Measurements from ENCODE around the gene GBE1.

The GBE1 gene

DNA sequence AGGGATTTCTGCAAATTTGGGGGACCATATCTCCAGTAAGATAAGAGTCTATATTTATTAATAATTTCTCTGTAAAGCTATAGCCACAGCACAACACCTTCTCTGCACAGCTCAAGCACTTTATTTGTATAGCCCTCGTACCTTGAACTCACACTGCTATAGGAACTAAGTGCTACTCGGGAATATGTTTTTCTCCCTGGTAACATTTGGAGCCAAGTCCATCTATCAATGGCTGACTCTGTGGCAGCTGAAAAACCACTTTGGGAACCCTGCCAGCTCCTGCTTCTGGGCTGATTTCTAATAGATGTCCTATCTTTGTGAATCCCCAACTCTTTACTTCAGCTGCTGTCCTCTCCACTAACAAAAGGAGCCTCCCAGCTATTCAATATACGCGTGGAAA lies 298.5 kb downstream of the GBE1 start:
- DNase-seq = no peak

DNA sequence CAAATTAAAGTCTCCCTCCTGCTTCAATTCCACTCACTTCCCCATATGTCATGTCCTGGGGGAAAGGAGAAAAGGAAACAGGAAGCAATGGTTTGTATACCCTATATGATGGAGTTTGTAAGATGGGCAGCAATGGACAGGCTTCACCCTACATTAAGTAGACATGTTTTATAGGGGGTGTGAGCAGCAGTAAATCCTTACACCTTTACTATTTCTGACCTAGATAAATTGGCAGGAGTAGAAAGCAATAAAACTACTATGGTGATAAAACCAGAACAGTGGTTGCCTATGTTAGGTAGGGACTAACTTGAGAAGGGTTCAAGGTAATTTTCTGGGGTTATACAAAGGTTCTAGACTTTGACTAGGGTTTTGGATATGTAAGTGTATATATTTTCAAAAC lies 301.7 kb downstream of the GBE1 start:
- DNase-seq = no peak

DNA sequence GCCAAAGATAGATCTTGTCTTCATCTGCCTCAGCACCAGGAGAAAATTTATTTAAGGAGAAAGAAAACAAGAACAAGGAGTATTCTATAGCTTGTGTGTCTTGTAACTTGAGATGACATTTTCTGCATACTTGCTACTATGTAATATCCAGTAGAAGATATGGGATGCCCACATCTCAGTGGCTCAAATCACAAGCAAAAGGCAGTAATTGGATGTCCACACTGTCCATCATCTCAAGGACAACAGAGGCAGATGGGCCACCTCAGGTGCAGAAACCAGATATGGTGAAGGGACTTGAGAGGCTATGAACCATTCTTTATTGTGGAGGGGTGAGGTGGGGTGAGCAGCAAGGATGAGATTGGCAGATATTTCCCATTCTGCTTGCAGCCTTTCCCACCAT lies 309.0 kb downstream of the GBE1 start:
- DNase-seq = no peak

DNA sequence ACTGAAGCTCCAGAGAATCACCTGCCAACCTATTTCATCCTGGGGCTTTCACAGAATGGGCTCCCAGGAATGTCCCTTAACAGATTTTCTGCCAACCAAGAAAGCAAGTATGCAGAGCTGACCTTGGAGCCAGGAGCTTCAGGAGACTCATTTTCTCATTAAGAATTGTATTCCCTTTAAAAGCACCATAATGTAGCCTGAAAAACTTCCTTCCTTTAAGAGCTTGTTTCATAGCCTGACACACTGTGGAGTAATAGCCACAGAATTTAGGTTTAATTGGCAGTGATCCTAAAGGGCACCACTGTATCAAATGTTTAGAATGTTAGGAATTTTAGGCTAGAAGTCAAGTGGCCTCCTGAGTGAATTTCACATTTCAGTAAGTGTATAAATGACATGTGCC lies 309.8 kb downstream of the GBE1 start:
- DNase-seq = no peak

DNA sequence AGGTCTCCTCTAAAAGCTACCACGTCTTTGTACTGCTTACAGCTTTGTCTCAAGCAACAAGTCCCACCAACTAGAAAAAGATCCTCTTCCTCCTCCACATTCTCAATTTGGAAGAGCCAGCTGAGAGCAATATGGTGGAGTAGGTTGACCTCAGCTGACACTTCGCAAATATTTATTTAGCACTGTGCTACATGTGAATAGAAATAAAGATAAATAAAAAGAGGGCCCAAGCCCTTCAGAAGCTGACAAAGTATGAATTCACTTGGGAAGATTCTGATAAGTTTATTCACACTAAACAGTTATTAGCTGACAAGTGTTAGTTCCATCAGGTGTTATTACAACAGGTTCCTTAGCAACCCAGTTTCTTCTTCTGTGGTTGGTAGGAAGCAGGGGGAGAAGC lies 310.3 kb downstream of the GBE1 start:
- DNase-seq = no peak

DNA sequence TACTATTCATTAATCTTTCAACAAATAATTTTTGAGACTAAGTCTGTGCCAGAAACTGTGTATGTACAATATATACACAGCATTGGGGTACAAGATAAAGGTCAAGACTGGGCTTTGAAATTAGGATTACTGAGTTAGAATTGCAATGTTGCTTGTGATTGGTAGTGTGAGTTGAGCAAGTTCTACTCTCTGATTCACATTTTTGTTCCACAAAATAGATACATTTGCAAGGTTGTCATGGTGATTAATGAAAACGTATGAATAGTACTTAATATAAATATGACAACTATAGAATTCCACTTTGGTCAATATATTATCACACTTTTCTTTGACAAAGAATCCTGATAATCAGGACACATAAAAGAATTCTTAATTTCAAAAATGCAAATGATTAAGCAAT lies 314.6 kb downstream of the GBE1 start:
- DNase-seq = no peak

DNA sequence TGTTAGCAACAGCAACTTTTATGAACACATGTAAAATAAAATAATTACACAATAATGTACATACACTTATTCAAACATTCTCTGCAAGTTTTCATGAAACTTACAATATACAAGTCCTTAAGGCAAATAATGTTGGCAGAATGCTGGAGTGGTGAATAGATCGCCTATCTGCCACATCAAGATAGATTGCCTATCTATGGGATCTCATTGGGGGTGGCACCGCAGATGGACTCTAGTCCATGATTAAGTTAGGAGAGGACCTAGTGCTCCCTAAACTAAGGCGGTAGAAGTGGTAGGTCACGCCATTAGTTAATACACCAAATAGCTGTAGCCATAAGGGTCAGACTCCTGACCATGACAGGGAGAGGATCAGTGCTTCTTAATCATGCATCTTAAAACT lies 315.7 kb downstream of the GBE1 start:
- no peak for DNase-seq

DNA sequence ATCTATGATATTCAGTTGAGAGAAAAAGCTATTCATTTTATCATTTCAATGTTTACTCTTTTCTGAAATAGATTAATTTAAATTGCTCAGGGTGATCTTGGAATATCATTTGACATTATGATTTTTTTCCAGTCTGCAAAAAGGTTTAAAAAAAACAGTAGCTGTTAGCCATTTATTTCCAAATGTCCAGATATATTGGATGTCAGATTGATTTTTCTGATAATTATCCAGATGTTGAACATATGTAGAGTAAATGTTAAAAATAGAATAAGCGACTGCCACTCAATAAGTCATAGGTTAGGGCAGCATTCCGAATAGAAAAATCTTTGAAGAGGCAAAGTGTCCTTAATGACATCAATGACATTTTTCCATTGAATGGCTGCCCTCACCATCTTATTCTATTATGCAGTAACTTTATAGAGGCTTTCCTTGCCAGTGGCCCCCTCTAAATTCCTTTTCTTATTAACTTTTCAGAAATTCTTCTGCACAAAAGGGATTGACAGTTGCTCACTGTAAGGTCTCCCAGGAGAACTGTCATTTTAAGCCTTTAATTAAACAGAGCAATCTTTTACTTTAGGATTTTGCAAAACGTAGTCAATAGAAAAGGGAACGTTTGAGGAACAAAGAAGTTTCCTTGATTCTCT lies 316.5 kb downstream of the GBE1 start:
- no peak for DNase-seq

DNA sequence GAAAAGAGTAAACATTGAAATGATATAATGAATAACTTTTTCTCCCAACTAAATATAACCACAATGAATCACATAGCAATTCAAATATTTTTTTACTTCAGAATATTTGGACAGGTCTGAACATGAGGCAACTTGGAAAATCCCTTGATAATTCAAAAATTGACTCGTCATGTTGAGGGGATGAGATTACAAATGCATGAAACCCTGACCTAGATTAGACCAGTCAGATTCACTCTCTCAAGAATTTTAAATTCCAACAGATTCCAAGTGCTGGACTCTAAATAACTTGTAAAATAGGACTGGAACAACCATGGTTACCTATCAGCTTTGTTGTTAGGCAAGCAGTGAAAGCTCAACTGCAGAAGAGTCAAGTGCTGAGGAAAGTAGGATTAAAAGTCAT lies 317.5 kb downstream of the GBE1 start:
- DNase-seq = no peak

DNA sequence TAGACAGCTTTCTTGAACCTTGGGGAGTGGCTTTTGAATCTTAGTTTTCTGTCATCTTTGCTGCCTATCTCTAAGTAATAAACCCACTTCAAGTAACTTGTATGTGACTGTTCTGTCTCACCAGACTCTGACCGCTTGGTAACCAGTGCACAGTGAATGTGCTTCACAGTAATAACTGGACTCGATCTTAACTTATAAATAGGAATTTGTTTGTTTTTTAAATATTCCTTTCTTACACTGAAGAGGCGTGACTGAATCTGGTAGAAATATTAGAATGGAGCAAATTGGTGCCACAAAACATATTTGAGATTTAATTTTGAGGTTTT lies 318.0 kb downstream of the GBE1 start:
- DNase-seq = no peak

DNA sequence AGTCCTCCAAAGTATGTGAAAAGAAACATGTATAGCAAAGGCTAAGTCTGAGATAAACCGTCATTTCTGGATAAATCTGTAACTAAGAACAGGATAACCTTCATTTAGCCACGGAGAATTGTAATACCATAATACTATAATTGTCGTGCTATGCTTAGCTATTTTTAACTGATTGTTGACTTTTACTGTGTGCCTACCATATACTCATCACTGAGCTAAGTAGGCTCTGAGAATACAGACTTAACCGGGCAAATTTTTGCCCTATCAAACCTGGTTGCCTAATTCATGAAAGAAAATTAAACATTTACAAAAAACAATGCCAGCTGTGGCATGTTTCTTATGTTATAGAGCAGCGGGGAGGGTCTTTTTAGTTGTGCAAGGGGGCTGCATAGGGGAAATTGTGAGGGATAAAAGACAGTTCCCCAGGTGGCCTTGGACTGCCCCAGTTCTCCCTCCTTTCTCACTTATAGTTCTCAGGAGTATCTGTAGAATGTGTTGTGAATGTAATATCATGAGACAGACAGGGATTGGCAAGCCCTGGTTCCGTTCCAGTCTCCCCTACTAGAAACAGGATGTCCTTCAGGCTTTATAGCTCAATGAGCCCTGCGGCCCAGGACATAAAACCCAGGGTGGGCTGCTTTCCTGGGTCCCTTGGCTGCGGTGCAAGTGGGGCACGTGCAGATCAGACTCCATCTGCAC lies 318.5 kb downstream of the GBE1 start:
- DNase-seq = no peak

DNA sequence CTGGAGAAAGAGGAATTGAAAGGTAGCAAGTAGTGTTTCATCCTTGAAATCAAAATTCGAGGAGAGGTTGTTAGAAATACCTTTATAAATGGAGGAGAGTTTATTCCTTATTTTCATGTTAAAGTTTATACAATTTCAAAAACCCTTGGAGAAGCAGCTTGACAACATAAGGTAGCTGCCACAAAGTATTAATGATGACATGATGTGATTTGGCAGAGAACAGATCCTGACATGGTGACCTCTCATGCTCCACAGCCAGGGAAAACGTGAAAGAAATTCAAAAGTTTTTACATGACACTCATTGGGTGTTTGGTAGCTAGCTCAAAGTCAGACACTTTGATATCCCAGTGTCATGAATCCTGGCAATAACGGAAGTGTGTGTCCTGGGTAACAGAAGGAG lies 320.8 kb downstream of the GBE1 start:
- DNase-seq = no peak

Measured in KG1 (cell line).